GM12892 (cell line): ENCODE measurements around the gene MYO1E.

Experiments used
- POLR2A ChIP-seq: IDR thresholded peaks from 2 replicates; pipeline ENCODE4 v1.6.1; 2011; ENCODE audit warnings: low read depth, low read length, control low read depth
- TAF1 ChIP-seq: IDR thresholded peaks from 2 replicates; pipeline ENCODE4 v1.6.1; 2011; ENCODE audit warnings: low read depth, mild to moderate bottlenecking, control low read depth, low read length, borderline replicate concordance

DNA sequence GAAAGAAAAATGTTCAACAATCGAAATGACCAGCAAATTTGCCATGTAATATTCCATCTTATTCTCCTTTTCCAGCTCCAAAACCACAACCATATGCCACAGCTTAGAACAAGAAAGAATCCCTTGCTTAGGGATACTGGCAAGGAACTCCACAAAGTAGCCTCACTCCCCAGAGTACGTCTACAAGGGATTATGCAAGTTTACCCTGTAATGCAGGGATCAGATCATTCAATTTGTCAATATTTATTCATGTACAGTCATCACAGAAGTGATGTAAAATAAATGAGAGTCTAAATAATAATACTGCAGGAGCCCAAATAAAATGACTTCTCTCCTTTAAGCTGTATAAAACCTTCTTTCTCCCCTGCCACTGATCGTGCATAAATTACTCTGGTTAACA, 23.5 kb upstream of the MYO1E start:
- TF ChIP-seq TAF1 (no peak), POLR2A (no peak)
